Activated CD8-positive, alpha-beta memory T cell treated with anti-CD3 and anti-CD28 coated beads for 36 hours (primary cell): ENCODE measurements around the gene HSF2BP. TPM values are rescaled to one million over a fixed set of nuclear protein-coding genes. Genes with fewer than 3 reads are reported as not detected.
"Not testable (repeated sequence)": the region's sequence is repeated elsewhere in the genome, so short reads cannot be mapped to it uniquely, and the experiment has no call there.

Experiments used
- CTCF ChIA-PET: fragments of 350-600 bp; sonication (Branson Sonifier 250); formaldehyde crosslinking; loops from one replicate; lab custom pipeline; 2021; ENCODE audit warnings: antibody characterized with exemption; lab: Charles Lee
- POLR2A ChIA-PET: fragments of 350-600 bp; sonication (Branson Sonifier 250); formaldehyde crosslinking; loops from one replicate; lab custom pipeline; 2021; ENCODE audit warnings: antibody characterized with exemption; lab: Charles Lee
- total RNA-seq, 2 experiments: library from RNA; stranded (reverse); gene quantifications; one replicate each; pipeline ENCODE4 v1.2.3, GENCODE V29; 2021

The HSF2BP gene
- total RNA-seq, 2 experiments from 2014 or later, result 0.63 to 1.4 TPM

GRCh38 chr21:43635436-43635835 is 23.9 kb downstream of the HSF2BP start:
- ChIA-PET CTCF (no interaction called here), POLR2A (no interaction called here)

GRCh38 chr21:43634618-43635017 is 24.7 kb downstream of the HSF2BP start:
- CTCF ChIA-PET, result no interaction called here
- POLR2A ChIA-PET, result no interaction called here

- CTCF ChIA-PET, result no interaction called here
- POLR2A ChIA-PET, result no interaction called here
Measured at GRCh38 chr21:43632373-43632905, 26.8 kb downstream of the HSF2BP start.

GRCh38 chr21:43631411-43632107 is 27.7 kb downstream of the HSF2BP start:
- POLR2A ChIA-PET, result no interaction called here
- CTCF ChIA-PET, result no interaction called here

- ChIA-PET POLR2A (no interaction called here), CTCF (no interaction called here)
Measured at GRCh38 chr21:43627527-43627926, 31.8 kb downstream of the HSF2BP start.

GRCh38 chr21:43626390-43626789 is 32.9 kb downstream of the HSF2BP start:
- CTCF ChIA-PET, result interaction anchor here (0.9 kb wide), 1 partner anchor 20 kb away, joined by 3 read pairs; no protein-coding TSS in a partner anchor
- POLR2A ChIA-PET, result no interaction called here

GRCh38 chr21:43624339-43624738 is 34.9 kb downstream of the HSF2BP start:
- ChIA-PET CTCF (no interaction called here), POLR2A (no interaction called here)

- CTCF ChIA-PET, result no interaction called here
- POLR2A ChIA-PET, result no interaction called here
Measured at GRCh38 chr21:43623588-43623987, 35.7 kb downstream of the HSF2BP start.

- ChIA-PET POLR2A (no interaction called here), CTCF (interaction anchor here (0.7 kb wide), 1 partner anchor 36 kb away, joined by 3 read pairs; no protein-coding TSS in a partner anchor)
Measured at GRCh38 chr21:43622796-43623195, 36.5 kb downstream of the HSF2BP start.

GRCh38 chr21:43619856-43620255 is 39.4 kb downstream of the HSF2BP start:
- ChIA-PET CTCF (no interaction called here), POLR2A (no interaction called here)

- ChIA-PET CTCF (no interaction called here), POLR2A (no interaction called here)
Measured at GRCh38 chr21:43619344-43619743, 39.9 kb downstream of the HSF2BP start.

- ChIA-PET CTCF (no interaction called here), POLR2A (no interaction called here)
Measured at GRCh38 chr21:43618940-43619339, 40.3 kb downstream of the HSF2BP start.

- POLR2A ChIA-PET, CTCF ChIA-PET: not testable (repeated sequence)
Measured at GRCh38 chr21:43616861-43617260, 42.4 kb downstream of the HSF2BP start.

- POLR2A ChIA-PET, result no interaction called here
- CTCF ChIA-PET, result interaction anchor here (1.2 kb wide), 1 partner anchor 31 kb away, joined by 3 read pairs; no protein-coding TSS in a partner anchor
Measured at GRCh38 chr21:43614839-43615238, 44.4 kb downstream of the HSF2BP start.

GRCh38 chr21:43613755-43614638 is 45.3 kb downstream of the HSF2BP start:
- CTCF ChIA-PET, result interaction anchor here (1.2 kb wide), 1 partner anchor 32 kb away, joined by 3 read pairs; no protein-coding TSS in a partner anchor

GRCh38 chr21:43611598-43612369 is 47.5 kb downstream of the HSF2BP start:
- ChIA-PET POLR2A (no interaction called here), CTCF (interaction anchor here (0.6 kb wide), 1 partner anchor 34 kb away, joined by 3 read pairs; no protein-coding TSS in a partner anchor)

More at GRCh38 chr21:43613755-43614638, 45.3 kb downstream of the HSF2BP start:
- POLR2A ChIA-PET, result no interaction called here

- ChIA-PET CTCF (no interaction called here), POLR2A (no interaction called here)
Measured at GRCh38 chr21:43609501-43610340, 49.6 kb downstream of the HSF2BP start.

- POLR2A ChIA-PET, result no interaction called here
- CTCF ChIA-PET, result no interaction called here
Measured at GRCh38 chr21:43608664-43609063, 50.6 kb downstream of the HSF2BP start.
